ENCODE measurements around the gene GNG4.

The GNG4 gene

DNA sequence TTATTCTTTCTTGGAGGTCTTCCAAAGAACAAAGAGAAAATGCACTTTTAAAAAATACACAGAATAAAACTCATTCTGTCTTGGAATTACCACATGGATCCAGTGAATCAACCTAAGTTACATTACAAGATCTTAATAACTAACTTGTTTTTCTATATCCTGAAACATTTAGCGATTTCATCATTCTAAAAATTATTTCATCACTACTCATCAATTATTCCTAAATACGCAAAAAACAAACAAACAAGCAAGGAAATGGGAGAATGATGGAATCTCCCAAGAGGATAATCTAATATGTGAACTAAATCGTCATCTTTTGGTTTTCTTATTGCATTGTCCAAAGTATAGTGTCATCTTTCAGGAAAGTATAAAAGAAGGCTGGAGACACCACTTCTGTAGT lies 38.5 kb upstream of the GNG4 start:
- H3K27me3 ChIP-seq (replicated peaks; ENCODE audit: insufficient read depth, low read length): no peaks in the 10 kb centered on the region
- no peaks in the 10 kb centered on the region for H4K20me1 ChIP-seq (ENCODE audit: insufficient read depth, low read length)
- H3K9me2 ChIP-seq (replicated peaks; ENCODE audit: insufficient read depth, low read length): no peaks in the 10 kb centered on the region
- H3K4me1 ChIP-seq (ENCODE audit: low read length): no peaks in the 10 kb centered on the region
- H3F3A ChIP-seq (ENCODE audit: insufficient read depth, low read length): no peaks in the 10 kb centered on the region
- no peak for DNase-seq
- no peaks in the 10 kb centered on the region for H3K79me2 ChIP-seq (ENCODE audit: low read length)
- H3K36me3 ChIP-seq (replicated peaks; ENCODE audit: insufficient read depth, low read length): no peaks in the 10 kb centered on the region
- no peak overlapping the region for H3K27ac ChIP-seq (ENCODE audit: low read length)
- no peak overlapping the region for H3K4me3 ChIP-seq (ENCODE audit: low read length)
- no peak overlapping the region for H3K4me2 ChIP-seq (ENCODE audit: low read depth, low read length)
- TF ChIP-seq EZH2 (optimal IDR thresholded peaks at IDR 0.05; ENCODE audit: low read depth, low read length) (no peak), EZH2phosphoT487 (IDR thresholded peaks at IDR 0.05; ENCODE audit: low read length) (no peak)
- TF ChIP-seq, protein P1, sequence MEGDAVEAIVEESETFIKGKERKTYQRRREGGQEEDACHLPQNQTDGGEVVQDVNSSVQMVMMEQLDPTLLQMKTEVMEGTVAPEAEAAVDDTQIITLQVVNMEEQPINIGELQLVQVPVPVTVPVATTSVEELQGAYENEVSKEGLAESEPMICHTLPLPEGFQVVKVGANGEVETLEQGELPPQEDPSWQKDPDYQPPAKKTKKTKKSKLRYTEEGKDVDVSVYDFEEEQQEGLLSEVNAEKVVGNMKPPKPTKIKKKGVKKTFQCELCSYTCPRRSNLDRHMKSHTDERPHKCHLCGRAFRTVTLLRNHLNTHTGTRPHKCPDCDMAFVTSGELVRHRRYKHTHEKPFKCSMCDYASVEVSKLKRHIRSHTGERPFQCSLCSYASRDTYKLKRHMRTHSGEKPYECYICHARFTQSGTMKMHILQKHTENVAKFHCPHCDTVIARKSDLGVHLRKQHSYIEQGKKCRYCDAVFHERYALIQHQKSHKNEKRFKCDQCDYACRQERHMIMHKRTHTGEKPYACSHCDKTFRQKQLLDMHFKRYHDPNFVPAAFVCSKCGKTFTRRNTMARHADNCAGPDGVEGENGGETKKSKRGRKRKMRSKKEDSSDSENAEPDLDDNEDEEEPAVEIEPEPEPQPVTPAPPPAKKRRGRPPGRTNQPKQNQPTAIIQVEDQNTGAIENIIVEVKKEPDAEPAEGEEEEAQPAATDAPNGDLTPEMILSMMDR (IDR thresholded peaks at IDR 0.05; ENCODE audit: low read length): no peak
- no peak overlapping the region for H2AFZ ChIP-seq (ENCODE audit: low read length)
- no peak overlapping the region for H3K9ac ChIP-seq (ENCODE audit: low read length)
- no peaks in the 10 kb centered on the region for H3K9me3 ChIP-seq (replicated peaks; ENCODE audit: insufficient read depth, low read length)

DNA sequence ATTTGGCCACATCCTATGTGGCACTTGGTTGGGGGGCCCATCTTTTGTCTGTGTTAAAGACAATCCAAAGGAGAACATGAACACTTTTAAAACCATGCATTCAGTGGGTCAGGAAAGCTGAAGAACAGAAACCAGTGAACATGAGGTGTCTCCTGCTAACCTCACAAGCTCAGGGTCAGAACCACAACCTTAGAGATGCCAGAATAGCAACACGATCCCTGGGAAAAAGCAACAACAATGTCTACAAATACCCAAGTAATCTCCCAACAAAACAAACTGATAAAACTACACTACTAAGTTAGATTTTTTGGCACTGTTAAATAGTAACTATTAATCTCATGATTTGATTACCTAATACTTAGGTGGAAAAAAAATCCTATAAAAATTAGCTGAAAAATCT lies 34.1 kb upstream of the GNG4 start:
- DNase-seq: no peak
- TF ChIP-seq EZH2phosphoT487 (IDR thresholded peaks at IDR 0.05; ENCODE audit: low read length): no peak
- TF ChIP-seq EZH2 (optimal IDR thresholded peaks at IDR 0.05; ENCODE audit: low read depth, low read length): no peak
- TF ChIP-seq, protein P1 (IDR thresholded peaks at IDR 0.05; ENCODE audit: low read length): no peak
- no peak overlapping the region for H3K9ac ChIP-seq (ENCODE audit: low read length)
- no peaks in the 10 kb centered on the region for H3K9me3 ChIP-seq (replicated peaks; ENCODE audit: insufficient read depth, low read length)
- no peaks in the 10 kb centered on the region for H3K79me2 ChIP-seq (ENCODE audit: low read length)
- no peak overlapping the region for H3K27ac ChIP-seq (ENCODE audit: low read length)
- no peaks in the 10 kb centered on the region for H3K9me2 ChIP-seq (replicated peaks; ENCODE audit: insufficient read depth, low read length)
- H3K4me1 ChIP-seq (ENCODE audit: low read length): no peaks in the 10 kb centered on the region
- no peaks in the 10 kb centered on the region for H3K27me3 ChIP-seq (replicated peaks; ENCODE audit: insufficient read depth, low read length)
- no peak overlapping the region for H3K4me2 ChIP-seq (ENCODE audit: low read depth, low read length)
- no peak overlapping the region for H3K4me3 ChIP-seq (ENCODE audit: low read length)
- H2AFZ ChIP-seq (ENCODE audit: low read length): no peak overlapping the region
- no peaks in the 10 kb centered on the region for H3F3A ChIP-seq (ENCODE audit: insufficient read depth, low read length)
- no peaks in the 10 kb centered on the region for H4K20me1 ChIP-seq (ENCODE audit: insufficient read depth, low read length)
- H3K36me3 ChIP-seq (replicated peaks; ENCODE audit: insufficient read depth, low read length): no peaks in the 10 kb centered on the region

DNA sequence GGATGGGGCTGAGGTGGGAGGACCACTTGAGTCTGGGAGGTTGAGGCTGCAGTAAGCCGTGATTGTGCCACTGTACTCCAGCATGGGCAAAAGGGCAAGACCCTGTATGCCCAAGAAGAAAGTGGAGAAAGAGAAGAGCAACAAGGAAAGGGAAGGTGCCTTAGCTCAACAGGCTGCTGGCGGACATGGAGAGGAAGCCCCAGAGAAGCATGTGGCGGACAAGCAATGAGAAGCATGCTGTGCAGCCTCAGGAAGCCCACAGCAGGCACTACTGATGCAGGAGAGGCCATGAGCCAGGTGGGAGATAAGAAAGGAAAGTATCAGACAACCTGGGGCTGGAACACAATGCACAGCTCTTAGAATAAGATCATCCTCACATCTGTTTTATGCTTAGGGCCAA lies 32.6 kb upstream of the GNG4 start:
- TF ChIP-seq EZH2 (optimal IDR thresholded peaks at IDR 0.05; ENCODE audit: low read depth, low read length) (no peak), EZH2phosphoT487 (IDR thresholded peaks at IDR 0.05; ENCODE audit: low read length) (no peak)
- TF ChIP-seq, protein P1 (IDR thresholded peaks at IDR 0.05; ENCODE audit: low read length): no peak
- no peak overlapping the region for H3K27ac ChIP-seq (ENCODE audit: low read length)
- no peak for DNase-seq
- no peaks in the 10 kb centered on the region for H3K9me3 ChIP-seq (replicated peaks; ENCODE audit: insufficient read depth, low read length)
- no peaks in the 10 kb centered on the region for H3K9me2 ChIP-seq (replicated peaks; ENCODE audit: insufficient read depth, low read length)
- no peaks in the 10 kb centered on the region for H3K79me2 ChIP-seq (ENCODE audit: low read length)
- H3K4me3 ChIP-seq (ENCODE audit: low read length): no peak overlapping the region
- no peak overlapping the region for H3K4me2 ChIP-seq (ENCODE audit: low read depth, low read length)
- H3K36me3 ChIP-seq (replicated peaks; ENCODE audit: insufficient read depth, low read length): no peaks in the 10 kb centered on the region
- no peaks in the 10 kb centered on the region for H3F3A ChIP-seq (ENCODE audit: insufficient read depth, low read length)
- H4K20me1 ChIP-seq (ENCODE audit: insufficient read depth, low read length): no peaks in the 10 kb centered on the region
- H3K9ac ChIP-seq (ENCODE audit: low read length): no peak overlapping the region
- H3K4me1 ChIP-seq (ENCODE audit: low read length): no peaks in the 10 kb centered on the region
- H2AFZ ChIP-seq (ENCODE audit: low read length): no peak overlapping the region
- H3K27me3 ChIP-seq (replicated peaks; ENCODE audit: insufficient read depth, low read length): no peaks in the 10 kb centered on the region
